Neutrophil (primary cell): ENCODE data around the gene ABL1.
"Not testable (repeated sequence)": the region's sequence is repeated elsewhere in the genome, so short reads cannot be mapped to it uniquely, and the experiment has no call there.

Source experiments
- H3K27ac ChIP-seq: fragments of 200-600 bp; sonication (generic); 2 replicates; pipeline ENCODE4 v1.5.1; 2016; ENCODE audit warnings: mild to moderate bottlenecking, moderate library complexity
- H3K27me3 ChIP-seq: fragments of 200-600 bp; sonication (generic); 2 replicates; pipeline ENCODE4 v1.6.0; 2016; ENCODE audit warnings: mild to moderate bottlenecking
- H3K36me3 ChIP-seq: fragments of 200-600 bp; sonication (generic); 2 replicates; pipeline ENCODE4 v1.5.1; 2017
- H3K4me1 ChIP-seq, 2 experiments: fragments of 200-600 bp in 1 of 2; sonication (generic) in 1 of 2; 1 replicate in 1 of 2; 2 replicates in 1 of 2; pipeline versions ENCODE4 v1.5.1 to v1.6.1; 2013 to 2016; ENCODE audit warnings: low read depth in 1 of 2, low read length in 1 of 2, mild to moderate bottlenecking in 1 of 2, moderate library complexity in 1 of 2; ENCODE audit not compliant: control insufficient read depth in 1 of 2, insufficient read depth in 1 of 2
- H3K4me3 ChIP-seq, 2 experiments: fragments of 200-600 bp in 1 of 2; sonication (generic) in 1 of 2; 1 replicate in 1 of 2; 2 replicates in 1 of 2; pipeline ENCODE4 v1.5.1; 2013 to 2016; ENCODE audit warnings: low read depth in 1 of 2, low read length in 1 of 2, mild to moderate bottlenecking in 1 of 2, moderate library complexity in 1 of 2
- H3K9me3 ChIP-seq: fragments of 200-600 bp; sonication (generic); 2 replicates; pipeline ENCODE4 v1.5.1; 2016
- CTCF ChIP-seq: fragments of 200-600 bp; sonication (generic); IDR thresholded peaks from 2 replicates; pipeline ENCODE4 v1.5.1; 2016; ENCODE audit warnings: antibody characterized with exemption

ABL1 gene

GRCh38 chr9:130908146-130908877, 73.3 kb downstream of the ABL1 start:
- H3K4me1 ChIP-seq, result no peaks in the 10 kb centered on the region

GRCh38 chr9:130908878-130909355, 73.9 kb downstream of the ABL1 start:
- H3K27me3 ChIP-seq, result peaks cover 17% of the 10 kb centered on the region
- no peak for TF ChIP-seq CTCF
- H3K4me3 ChIP-seq, result no peak overlapping the region
- H3K27ac ChIP-seq, result no peak overlapping the region
- no peaks in the 10 kb centered on the region for H3K4me1 ChIP-seq
- no peaks in the 10 kb centered on the region for H3K36me3 ChIP-seq
- no peaks in the 10 kb centered on the region for H3K9me3 ChIP-seq

More at GRCh38 chr9:130908146-130908877, 73.3 kb downstream of the ABL1 start:
- no peak for TF ChIP-seq CTCF
- no peaks in the 10 kb centered on the region for H3K9me3 ChIP-seq
- no peaks in the 10 kb centered on the region for H3K36me3 ChIP-seq
- H3K4me3 ChIP-seq, result no peak overlapping the region
- H3K27ac ChIP-seq, result no peak overlapping the region
- peaks cover 17% of the 10 kb centered on the region for H3K27me3 ChIP-seq

- H3K9me3 ChIP-seq, H3K36me3 ChIP-seq, H3K27ac ChIP-seq, H3K4me3 ChIP-seq, H3K4me1 ChIP-seq: not testable (repeated sequence)
- H3K27me3 ChIP-seq, result peaks cover 17% of the 10 kb centered on the region
Observed at GRCh38 chr9:130910041-130910440, 75.0 kb downstream of the ABL1 start.

GRCh38 chr9:130910670-130911069, 75.6 kb downstream of the ABL1 start:
- H3K9me3 ChIP-seq, H3K27ac ChIP-seq, H3K4me3 ChIP-seq, H3K4me1 ChIP-seq, H3K36me3 ChIP-seq: not testable (repeated sequence)
- H3K27me3 ChIP-seq, result peaks cover 17% of the 10 kb centered on the region

- no peak overlapping the region for H3K27ac ChIP-seq
- TF ChIP-seq CTCF, result no peak
- peaks cover 17% of the 10 kb centered on the region for H3K27me3 ChIP-seq
- no peaks in the 10 kb centered on the region for H3K4me1 ChIP-seq
- no peaks in the 10 kb centered on the region for H3K36me3 ChIP-seq
- H3K9me3 ChIP-seq, result no peaks in the 10 kb centered on the region
- H3K4me3 ChIP-seq, result no peak overlapping the region
Observed at GRCh38 chr9:130911254-130912049, 76.4 kb downstream of the ABL1 start.

- Histone ChIP-seq H3K27ac (no peak overlapping the region), H3K9me3 (no peaks in the 10 kb centered on the region), H3K27me3 (peaks cover 20% of the 10 kb centered on the region), H3K36me3 (no peaks in the 10 kb centered on the region), H3K4me3 (no peak overlapping the region), H3K4me1 (no peaks in the 10 kb centered on the region)
- TF ChIP-seq CTCF, result no peak
Observed at GRCh38 chr9:130912932-130913598, 78.0 kb downstream of the ABL1 start.
